Right lobe of liver (tissue), 6 donors: ENCODE results near the gene BDH1. TPM values are rescaled to one million over a fixed set of nuclear protein-coding genes. Genes with fewer than 3 reads are reported as not detected.

Experiments
- ATAC-seq, 4 donors: fragments of 200-7000 bp; cut with Tn5 transposase; one replicate each; pipeline ENCODE4 v1.9.1; 2020; ENCODE audit warnings: mild to moderate bottlenecking in 4 of 4, moderate library complexity in 4 of 4
- DNase-seq, 3 donors: peaks; one replicate each; pipeline ENCODE4 v3.0.0-alpha.2; 2020
- H3K27ac ChIP-seq, 3 donors: fragments of 200-600 bp; one replicate each; pipeline ENCODE4 v1.8.0; 2022
- H3K27me3 ChIP-seq, 2 donors: fragments of 200-600 bp; one replicate each; pipeline ENCODE4 v1.8.0; 2022
- H3K36me3 ChIP-seq, 4 donors: fragments of 200-600 bp; sonication (generic) in 1 of 4; one replicate each; pipeline versions ENCODE4 v1.5.1 to v1.8.0; 2017 to 2022; ENCODE audit warnings: control low read depth in 1 of 4
- H3K4me1 ChIP-seq, 4 donors: fragments of 200-600 bp; sonication (generic) in 1 of 4; one replicate each; pipeline versions ENCODE4 v1.5.1 to v1.8.0; 2017 to 2022; ENCODE audit warnings: control low read depth in 1 of 4
- H3K4me3 ChIP-seq, 3 donors: fragments of 200-600 bp; one replicate each; pipeline ENCODE4 v1.8.0; 2022
- H3K9me3 ChIP-seq, 4 donors: fragments of 200-600 bp; sonication (generic) in 1 of 4; one replicate each; pipeline versions ENCODE4 v1.5.1 to v1.8.0; 2017 to 2022; ENCODE audit warnings: control low read depth in 1 of 4
- POLR2A ChIP-seq: fragments of 450-650 bp; IDR thresholded peaks from one replicate; pipeline ENCODE4 v1.6.1; 2017; ENCODE audit warnings: antibody characterized with exemption, mild to moderate bottlenecking
- WGBS: methylation state at CpG from one replicate; pipeline ENCODE4 v1.1.6; 2018; ENCODE audit warnings: low coverage, low lambda C conversion rate; ENCODE audit not compliant: insufficient coverage; ENCODE audit errors: missing lambda C conversion rate; 5-methylcytosine and 5-hydroxymethylcytosine counted together
- intact Hi-C, 2 donors: fragments of 100-400 bp; cut with DNase I; formaldehyde crosslinking; loops; one replicate each; pipeline versions ENCODE4 v1.11.2 to v1.14.1; 2022
- total RNA-seq, 6 experiments: library from RNA; depleted of rRNA in 2 of 6; stranded (reverse); fragments of >200 nt in 2 of 6; fragmentation: NEBNext Ultra II Directional in 3 of 6; extraction: Animal tissue kit (Norgen Biotek cat#: 25700) in 3 of 6; gene quantifications; one replicate each; pipeline versions ENCODE4 v1.1.0 to v1.2.4, GENCODE V29; 2016 to 2023
- TF ChIP-seq, protein P1 (sequence below), 4 donors: fragments of 200-600 bp in 3 of 4; fragments of 450-650 bp in 1 of 4; IDR thresholded peaks; one replicate each; pipeline versions ENCODE4 v1.5.1 to v1.8.0; 2016 to 2022; ENCODE audit warnings: antibody characterized with exemption in 4 of 4, mild to moderate bottlenecking in 2 of 4
- donor health status: DM: no; HTN: yes; CAD: no.
- donor health status: DM: no; HTN: no; CAD: no.
- donor health status: DM: no; HTN: no; CAD: no.
- donor health status: DM: no; HTN: yes; CAD: no.
- donor health status: DM: no; HTN: yes; CAD: no.

BDH1 gene
- total RNA-seq, 6 experiments from 2014 or later, result 65.5 to 366 (median 233) TPM

DNA sequence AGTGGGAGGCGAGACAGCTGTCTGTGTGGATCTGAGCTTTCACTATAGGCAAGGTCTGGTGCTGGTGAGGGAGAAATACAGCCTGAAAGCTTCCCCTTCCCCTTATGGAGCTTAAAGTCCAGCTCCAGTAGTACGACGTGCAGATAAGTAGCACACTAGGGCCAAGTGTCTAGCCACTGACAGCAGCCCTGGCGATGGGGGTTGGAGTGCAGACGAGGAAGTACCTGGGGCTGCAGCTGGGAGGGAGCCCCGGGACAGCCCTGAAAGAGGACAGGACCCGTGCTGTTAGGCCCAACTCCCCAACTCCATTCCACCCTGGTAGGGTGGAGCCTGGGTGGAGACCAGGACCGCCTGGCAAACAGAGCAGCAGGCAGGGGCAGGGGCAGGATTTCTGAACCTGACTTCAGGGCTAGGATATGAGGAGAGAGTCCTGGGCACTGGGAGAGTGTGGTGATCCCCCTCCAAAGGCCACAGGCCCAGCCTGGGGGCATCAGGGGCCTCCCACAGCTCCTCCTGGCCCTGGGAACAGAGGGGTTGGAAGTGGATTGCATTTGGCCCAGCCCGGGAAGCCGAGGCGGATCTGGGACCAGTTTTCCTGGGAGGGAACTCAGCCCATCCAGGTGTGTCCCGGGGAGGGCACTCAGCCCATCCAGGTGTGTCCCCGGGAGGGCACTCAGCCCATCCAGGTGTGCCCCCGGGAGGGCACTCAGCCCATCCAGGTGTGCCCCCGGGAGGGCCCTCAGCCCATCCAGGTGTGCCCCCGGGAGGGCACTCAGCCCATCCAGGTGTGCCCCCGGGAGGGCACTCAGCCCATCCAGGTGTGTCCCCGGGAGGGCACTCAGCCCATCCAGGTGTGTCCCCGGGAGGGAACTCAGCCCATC lies 42.8 kb downstream of the BDH1 start:
- TF ChIP-seq POLR2A, result no peak
- TF ChIP-seq, protein P1, sequence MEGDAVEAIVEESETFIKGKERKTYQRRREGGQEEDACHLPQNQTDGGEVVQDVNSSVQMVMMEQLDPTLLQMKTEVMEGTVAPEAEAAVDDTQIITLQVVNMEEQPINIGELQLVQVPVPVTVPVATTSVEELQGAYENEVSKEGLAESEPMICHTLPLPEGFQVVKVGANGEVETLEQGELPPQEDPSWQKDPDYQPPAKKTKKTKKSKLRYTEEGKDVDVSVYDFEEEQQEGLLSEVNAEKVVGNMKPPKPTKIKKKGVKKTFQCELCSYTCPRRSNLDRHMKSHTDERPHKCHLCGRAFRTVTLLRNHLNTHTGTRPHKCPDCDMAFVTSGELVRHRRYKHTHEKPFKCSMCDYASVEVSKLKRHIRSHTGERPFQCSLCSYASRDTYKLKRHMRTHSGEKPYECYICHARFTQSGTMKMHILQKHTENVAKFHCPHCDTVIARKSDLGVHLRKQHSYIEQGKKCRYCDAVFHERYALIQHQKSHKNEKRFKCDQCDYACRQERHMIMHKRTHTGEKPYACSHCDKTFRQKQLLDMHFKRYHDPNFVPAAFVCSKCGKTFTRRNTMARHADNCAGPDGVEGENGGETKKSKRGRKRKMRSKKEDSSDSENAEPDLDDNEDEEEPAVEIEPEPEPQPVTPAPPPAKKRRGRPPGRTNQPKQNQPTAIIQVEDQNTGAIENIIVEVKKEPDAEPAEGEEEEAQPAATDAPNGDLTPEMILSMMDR (IDR thresholded peaks at IDR 0.05), result no peak
- Histone ChIP-seq H3K4me3 (no peak overlapping the region), H3K9me3 (no peaks in the 10 kb centered on the region), H3K36me3 (peaks cover 0 to 24% (median 2%) of the 10 kb centered on the region in 4 donors), H3K27ac (no peak overlapping the region), H3K4me1 (peaks cover 0 to 23% (median 1%) of the 10 kb centered on the region in 4 donors), H3K27me3 (no peaks in the 10 kb centered on the region)
- intact Hi-C loops, result no loop called here
- ATAC-seq (no peak), DNase-seq (no peak)
- WGBS, result 100% methylated on average over 1 of the region's 19 CpGs

DNA sequence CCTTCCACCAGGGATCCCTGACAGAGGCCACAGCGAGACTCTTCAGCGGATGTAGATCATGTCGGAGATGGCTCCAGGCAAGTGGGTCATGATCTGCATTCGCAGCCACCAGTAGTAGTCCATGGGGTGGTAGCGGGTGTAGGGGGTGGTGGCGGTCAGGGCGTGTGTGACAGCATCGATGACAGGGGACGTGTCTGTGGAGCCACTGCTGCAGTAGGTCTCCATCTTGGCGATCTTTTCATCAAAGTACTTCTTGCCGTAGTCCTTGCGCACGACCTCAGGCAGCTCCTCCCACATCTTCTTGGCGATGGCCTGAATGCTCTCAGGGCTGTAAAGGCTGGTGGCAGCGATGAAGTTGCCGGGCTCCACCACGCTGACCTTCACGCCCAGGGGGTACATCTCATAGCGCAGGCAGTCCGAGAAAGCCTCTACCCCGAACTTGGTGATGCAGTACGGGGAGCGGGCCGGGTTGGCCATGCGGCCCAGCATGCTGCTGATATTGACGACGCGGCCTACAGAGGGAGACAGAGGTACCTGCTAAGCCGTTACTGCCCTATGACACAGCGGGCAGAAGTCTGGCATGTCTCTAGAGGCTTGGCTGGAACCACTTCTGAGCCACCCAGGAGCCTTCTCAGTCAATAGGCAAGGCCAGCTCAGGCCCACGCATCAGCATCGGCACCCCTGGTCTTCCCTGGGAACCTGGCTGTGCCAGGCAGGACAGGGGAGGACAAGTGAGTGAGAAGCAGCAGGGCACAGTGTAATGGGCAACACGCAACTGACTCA lies 43.7 kb downstream of the BDH1 start:
- no peak overlapping the region for H3K4me3 ChIP-seq
- 86% methylated on average over 7 of the region's 33 CpGs for WGBS
- H3K9me3 ChIP-seq, result no peaks in the 10 kb centered on the region
- peaks cover 0 to 24% (median 2%) of the 10 kb centered on the region in 4 donors for H3K36me3 ChIP-seq
- TF ChIP-seq POLR2A, result no peak
- TF ChIP-seq, protein P1 (IDR thresholded peaks at IDR 0.05), result peak in 1 of 4 donors; percentile 15
- H3K27me3 ChIP-seq, result no peaks in the 10 kb centered on the region
- peak in 2 of 4 donors; percentile 2 to 12 for ATAC-seq
- no peak overlapping the region for H3K27ac ChIP-seq
- DNase-seq, result no peak
- intact Hi-C loops, result no loop called here
- peaks cover 0 to 23% (median 1%) of the 10 kb centered on the region in 4 donors for H3K4me1 ChIP-seq

DNA sequence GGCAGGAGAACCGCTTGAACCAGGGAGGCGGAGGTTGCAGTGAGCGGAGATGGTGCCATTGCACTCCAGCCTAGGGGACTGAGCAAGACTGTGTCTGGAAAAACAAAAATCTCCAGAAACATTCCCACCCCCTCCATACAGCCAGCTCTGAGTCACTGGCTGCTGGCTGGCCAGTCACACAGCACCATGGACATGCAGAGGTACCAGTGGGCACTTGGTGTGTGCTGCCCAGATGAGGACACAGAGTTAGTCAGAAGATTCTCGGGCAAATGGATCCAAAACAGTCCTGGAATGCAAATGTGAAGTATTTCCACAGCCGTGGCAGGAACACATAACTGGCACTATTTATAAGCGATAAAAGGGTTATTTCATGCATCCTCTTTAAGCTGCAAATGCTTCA lies 44.6 kb downstream of the BDH1 start:
- TF ChIP-seq, protein P1 (IDR thresholded peaks at IDR 0.05), result no peak
- no peak for TF ChIP-seq POLR2A
- Histone ChIP-seq H3K4me3 (no peak overlapping the region), H3K27ac (no peak overlapping the region), H3K27me3 (no peaks in the 10 kb centered on the region), H3K4me1 (peaks cover 0 to 22% (median 1%) of the 10 kb centered on the region in 4 donors), H3K9me3 (no peaks in the 10 kb centered on the region), H3K36me3 (peaks cover 0 to 24% (median 2%) of the 10 kb centered on the region in 4 donors)
- intact Hi-C loops, result no loop called here
- ATAC-seq, result peak in 1 of 4 donors; percentile 4
- WGBS, result 89% methylated on average over 3 of the region's 6 CpGs
- DNase-seq, result no peak

DNA sequence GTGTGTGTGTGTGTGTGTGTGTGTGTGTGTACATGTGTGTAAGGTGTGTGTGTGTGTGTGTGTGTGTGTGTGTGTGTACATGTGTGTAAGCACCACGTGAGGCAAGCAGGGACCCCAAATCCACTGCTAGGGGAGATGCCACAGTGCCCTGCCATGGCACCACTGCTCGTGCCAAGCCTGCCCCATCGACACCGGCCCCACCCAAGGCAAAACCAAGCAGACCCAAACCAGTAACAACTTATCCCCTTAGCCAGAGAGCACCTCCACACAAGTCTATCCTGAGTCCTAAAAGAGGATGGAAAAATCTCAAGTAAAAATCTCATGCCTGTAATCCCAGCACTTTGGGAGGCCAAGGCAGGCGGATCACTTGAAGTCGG lies 45.1 kb downstream of the BDH1 start:
- no peak overlapping the region for H3K4me3 ChIP-seq
- ATAC-seq (peak in 2 of 4 donors; percentile 1 to 7), DNase-seq (no peak)
- intact Hi-C loops, result no loop called here
- peaks cover 0 to 17% (median 1%) of the 10 kb centered on the region in 4 donors for H3K4me1 ChIP-seq
- H3K36me3 ChIP-seq, result peaks cover 0 to 24% (median 2%) of the 10 kb centered on the region in 4 donors
- no peaks in the 10 kb centered on the region for H3K27me3 ChIP-seq
- no peak overlapping the region for H3K27ac ChIP-seq
- no peaks in the 10 kb centered on the region for H3K9me3 ChIP-seq
- TF ChIP-seq POLR2A, result no peak
- TF ChIP-seq, protein P1 (IDR thresholded peaks at IDR 0.05), result no peak
- 94% methylated on average over 2 of the region's 6 CpGs for WGBS
